Stimulated activated naive CD8-positive, alpha-beta T cell treated with anti-CD3 and anti-CD28 coated beads, Interleukin-15, Interleukin-2, amounts not matched to agents 100 ng/mL and 50 ng/mL, for 24 hours (primary cell): Measurements from ENCODE around the gene CASP5.
A peak's percentile ranks its signal among the peaks of the same experiment; 100 is the strongest.
"Not testable (repeated sequence)": the region's sequence is repeated elsewhere in the genome, so short reads cannot be mapped to it uniquely, and the experiment has no call there.

ENCODE experiments used
- H3K27ac Mint-ChIP-seq: one replicate; pipeline ENCODE4 v1.8.0; 2021; ENCODE audit warnings: mild to moderate bottlenecking, mixed read lengths
- H3K27me3 Mint-ChIP-seq: one replicate; pipeline ENCODE4 v1.8.0; 2021; ENCODE audit warnings: mixed read lengths
- H3K36me3 Mint-ChIP-seq: one replicate; pipeline ENCODE4 v1.8.0; 2021; ENCODE audit warnings: low read depth, mixed read lengths
- H3K4me1 Mint-ChIP-seq: one replicate; pipeline ENCODE4 v1.8.0; 2021; ENCODE audit warnings: low read depth, mixed read lengths
- H3K4me3 Mint-ChIP-seq: one replicate; pipeline ENCODE4 v1.8.0; 2021; ENCODE audit warnings: mild to moderate bottlenecking, mixed read lengths
- H3K9me3 Mint-ChIP-seq: one replicate; pipeline ENCODE4 v1.8.0; 2021; ENCODE audit warnings: mixed read lengths

The CASP5 gene

DNA sequence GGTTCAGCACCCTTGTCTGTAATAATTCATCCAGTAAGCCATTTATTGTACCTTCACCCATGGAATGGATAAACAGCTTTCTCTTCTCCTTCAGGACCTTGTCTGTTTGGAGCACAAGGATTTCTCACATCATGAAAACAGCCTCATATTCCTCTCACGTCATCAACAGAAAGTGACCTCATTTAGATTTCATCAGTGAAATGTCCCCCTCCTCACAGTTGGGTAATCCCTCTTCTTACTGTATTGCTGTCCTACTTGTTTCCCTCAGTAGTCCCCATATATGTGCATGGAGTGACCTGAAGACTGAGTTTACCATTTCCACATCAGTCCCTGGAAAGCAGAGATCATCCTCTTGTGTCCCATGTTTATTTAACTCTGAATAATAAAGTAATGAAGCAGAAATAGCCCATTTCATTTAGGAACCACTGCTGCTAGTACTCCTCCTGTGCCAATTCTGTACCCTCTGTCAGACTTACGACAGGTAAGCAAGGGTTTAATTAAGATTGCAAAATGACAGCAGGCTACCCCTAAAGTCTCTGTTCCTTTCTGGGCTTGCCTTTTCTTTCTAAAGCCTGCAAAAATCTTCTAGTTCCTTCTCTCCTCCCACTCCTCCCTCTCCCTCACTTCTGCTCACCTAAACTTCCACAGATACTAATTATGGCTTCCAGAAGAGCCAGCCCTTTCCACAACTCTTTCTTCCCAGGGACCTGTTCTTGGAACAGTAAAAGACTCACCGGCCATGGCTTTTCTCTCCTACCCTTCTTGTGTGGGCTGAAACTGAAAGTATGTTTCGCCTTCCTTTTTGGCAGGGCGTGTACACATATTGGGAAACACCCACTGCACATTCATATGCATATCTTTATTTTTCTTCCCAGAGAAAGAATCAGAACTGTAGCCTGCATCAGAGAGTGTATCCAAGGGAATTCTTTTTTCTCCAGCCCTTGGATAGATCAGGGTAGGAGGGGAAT lies 21.9 kb upstream of the CASP5 start, which contains the start of gene CARD16:
Gene CARD16 (minus strand): TSS at position 779 of the 968 bp plus-strand sequence. CDS start 38 bp downstream, at position 741.
- Mint-ChIP-seq H3K4me1 (peaks cover 60% of the 10 kb centered on the region), H3K4me3 (peak within 1 kb of the TSS; percentile 90), H3K36me3 (peaks cover 23% of the 10 kb centered on the region), H3K27ac (peak within 1 kb of the TSS; percentile 92)
- H3K9me3 Mint-ChIP-seq, H3K27me3 Mint-ChIP-seq: not testable (repeated sequence)

DNA sequence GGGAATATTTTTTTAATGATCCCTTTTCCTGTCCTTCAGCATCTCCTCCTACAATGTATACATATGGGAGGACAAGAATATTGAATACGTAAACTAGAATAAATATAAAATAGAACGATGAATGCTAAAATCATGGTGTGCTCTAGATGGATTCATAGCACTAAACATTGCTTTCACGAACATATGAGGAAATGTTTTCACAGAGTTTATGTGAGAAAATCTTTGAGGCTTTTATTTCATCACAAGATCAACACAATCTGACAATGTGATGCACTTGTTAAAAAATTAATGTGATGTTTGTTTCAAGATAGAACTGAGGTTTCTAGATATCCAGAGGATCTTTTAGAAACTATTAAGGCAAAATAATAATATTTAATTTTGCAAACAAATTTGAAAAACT lies 19.2 kb upstream of the CASP5 start:
- H3K36me3 Mint-ChIP-seq, result peaks cover 46% of the 10 kb centered on the region
- H3K4me3 Mint-ChIP-seq, result no peak overlapping the region
- no peak overlapping the region for H3K27ac Mint-ChIP-seq
- H3K27me3 Mint-ChIP-seq, result no peaks in the 10 kb centered on the region
- no peaks in the 10 kb centered on the region for H3K9me3 Mint-ChIP-seq
- peaks cover 67% of the 10 kb centered on the region for H3K4me1 Mint-ChIP-seq

DNA sequence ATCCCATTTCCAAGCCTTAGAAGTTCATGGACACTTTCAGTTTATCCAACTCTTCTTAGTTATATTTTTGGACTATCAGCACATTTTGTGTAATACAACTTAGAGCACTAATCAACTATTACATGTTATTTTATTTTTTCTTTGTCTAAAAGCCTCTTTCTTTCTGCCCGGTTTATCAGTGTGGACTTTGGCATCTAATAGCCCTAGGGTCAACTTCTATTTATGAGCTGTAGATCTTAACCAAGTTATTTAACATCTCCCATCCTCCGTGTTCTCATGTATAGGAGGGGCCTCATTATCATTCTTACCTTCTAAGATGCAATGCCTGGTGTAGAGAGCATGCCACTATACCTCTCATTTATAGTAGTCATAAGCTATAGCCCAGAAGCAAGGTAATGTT lies 17.7 kb upstream of the CASP5 start:
- Mint-ChIP-seq H3K36me3 (peaks cover 54% of the 10 kb centered on the region), H3K27me3 (no peaks in the 10 kb centered on the region), H3K27ac (no peak overlapping the region), H3K4me1 (peaks cover 56% of the 10 kb centered on the region), H3K9me3 (no peaks in the 10 kb centered on the region), H3K4me3 (no peak overlapping the region)

DNA sequence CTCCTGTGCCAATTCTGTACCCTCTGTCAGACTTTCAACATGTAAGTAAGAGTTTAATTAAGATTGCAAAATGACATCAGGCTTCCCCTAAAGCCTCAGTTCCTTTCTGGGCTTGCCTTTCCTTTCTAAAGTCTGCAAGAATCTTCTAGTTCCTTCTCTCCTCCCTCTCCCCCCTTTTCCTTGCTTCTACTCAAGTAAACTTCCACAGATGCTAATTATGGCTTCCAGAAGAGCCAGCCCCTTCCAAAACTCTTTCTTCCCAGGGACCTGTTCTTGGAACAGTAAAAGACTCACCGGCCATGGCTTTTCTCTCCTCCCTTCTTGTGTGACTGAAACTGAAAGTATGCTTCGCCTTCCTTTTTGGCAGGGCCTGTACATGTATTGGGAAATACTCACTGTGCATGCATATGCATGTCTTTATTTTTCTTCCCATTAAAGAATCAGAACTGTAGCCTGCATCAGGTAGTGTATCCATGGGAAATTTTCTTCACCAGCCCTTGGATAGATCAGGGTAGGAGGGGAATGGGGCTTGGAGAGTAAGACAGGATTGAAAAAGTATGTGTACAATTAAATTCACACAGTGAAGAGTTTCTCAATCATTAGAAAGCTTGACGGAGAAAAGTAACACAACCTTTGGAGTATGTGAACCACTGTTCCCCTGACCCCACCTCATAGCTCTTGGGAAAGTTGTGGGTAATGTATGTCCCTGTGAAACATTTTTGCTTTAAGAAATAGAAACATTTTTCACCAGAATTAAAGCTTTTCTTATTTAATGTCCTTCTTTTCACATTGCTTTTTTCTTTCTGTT lies 12.0 kb upstream of the CASP5 start, which contains the start of gene CASP1:
Gene CASP1 (minus strand): TSS at position 332 of the 808 bp plus-strand sequence. CDS start 31 bp downstream, at position 301.
- H3K27me3 Mint-ChIP-seq, result no peaks in the 10 kb centered on the region
- H3K27ac Mint-ChIP-seq, result peak within 1 kb of the TSS; percentile 97
- peak within 1 kb of the TSS; percentile 94 for H3K4me3 Mint-ChIP-seq
- H3K36me3 Mint-ChIP-seq, result peaks cover 46% of the 10 kb centered on the region
- H3K4me1 Mint-ChIP-seq, result peaks cover 45% of the 10 kb centered on the region
- no peaks in the 10 kb centered on the region for H3K9me3 Mint-ChIP-seq

DNA sequence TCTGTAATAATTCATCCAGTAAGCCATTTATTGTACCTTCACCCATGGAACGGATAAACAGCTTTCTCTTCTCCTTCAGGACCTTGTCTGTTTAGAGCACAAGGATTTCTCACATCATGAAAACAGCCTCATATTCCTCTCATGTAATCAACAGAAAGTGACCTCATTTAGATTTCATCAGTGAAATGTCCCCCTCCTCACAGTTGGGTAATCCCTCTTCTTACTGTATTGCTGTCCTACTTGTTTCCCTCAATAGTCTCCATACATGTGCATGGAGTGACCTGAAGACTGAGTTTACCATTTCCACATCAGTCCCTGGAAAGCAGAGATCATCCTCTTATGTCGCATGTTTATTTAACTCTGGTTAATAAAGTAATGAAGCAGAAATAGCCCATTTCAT lies 11.4 kb upstream of the CASP5 start:
- H3K27ac Mint-ChIP-seq, result peak overlapping the region; percentile 97
- H3K36me3 Mint-ChIP-seq, result peaks cover 46% of the 10 kb centered on the region
- peaks cover 45% of the 10 kb centered on the region for H3K4me1 Mint-ChIP-seq
- not testable (repeated sequence) for H3K9me3 Mint-ChIP-seq, H3K27me3 Mint-ChIP-seq
- H3K4me3 Mint-ChIP-seq, result peak overlapping the region; percentile 94

DNA sequence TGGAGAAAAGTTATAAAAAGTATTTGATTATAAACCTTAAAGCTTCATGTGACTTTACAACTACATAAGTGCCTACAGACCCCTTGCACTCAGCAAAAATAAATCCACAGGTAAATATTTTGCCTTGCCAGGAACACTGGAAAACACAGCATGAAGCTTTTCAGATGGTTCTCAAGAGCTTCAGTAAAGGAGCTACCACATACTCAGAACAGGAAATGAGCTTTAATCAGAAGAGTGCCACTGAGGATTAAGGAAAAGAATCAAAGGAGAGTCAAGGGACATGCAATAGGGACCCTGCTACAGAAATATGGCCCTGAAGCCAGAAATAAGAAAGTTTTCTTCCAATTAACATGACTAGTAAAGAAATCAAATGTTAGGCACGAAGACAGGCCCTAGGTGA lies 10.8 kb upstream of the CASP5 start:
- peaks cover 47% of the 10 kb centered on the region for H3K4me1 Mint-ChIP-seq

DNA sequence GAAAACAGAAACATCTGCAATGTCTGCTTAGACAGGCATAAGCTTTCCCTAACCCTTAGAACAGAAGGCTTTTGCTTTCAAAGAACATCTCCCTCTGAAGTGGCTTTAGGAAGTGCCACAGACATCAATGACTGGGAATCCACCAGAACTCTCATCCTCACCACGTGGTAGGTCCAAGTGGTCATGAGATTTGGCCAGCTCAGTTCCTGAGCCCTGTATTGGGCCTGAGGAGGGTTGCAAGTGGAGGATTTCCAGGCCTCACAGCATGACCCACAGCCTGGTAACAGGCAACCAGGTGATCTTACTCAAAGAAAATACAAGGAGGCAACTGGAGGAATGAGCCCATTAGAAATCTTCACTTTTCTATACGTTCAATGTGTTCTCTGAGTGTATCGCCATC lies 10.4 kb upstream of the CASP5 start:
- Mint-ChIP-seq H3K4me1 (peaks cover 49% of the 10 kb centered on the region), H3K9me3 (no peaks in the 10 kb centered on the region), H3K27ac (peak overlapping the region; percentile 82), H3K27me3 (no peaks in the 10 kb centered on the region), H3K4me3 (peak overlapping the region; percentile 94), H3K36me3 (peaks cover 46% of the 10 kb centered on the region)

More for the DNA sequence above, 10.8 kb upstream of the CASP5 start:
- Mint-ChIP-seq H3K9me3 (no peaks in the 10 kb centered on the region), H3K27ac (peak overlapping the region; percentile 82), H3K4me3 (peak overlapping the region; percentile 94), H3K27me3 (no peaks in the 10 kb centered on the region), H3K36me3 (peaks cover 46% of the 10 kb centered on the region)

DNA sequence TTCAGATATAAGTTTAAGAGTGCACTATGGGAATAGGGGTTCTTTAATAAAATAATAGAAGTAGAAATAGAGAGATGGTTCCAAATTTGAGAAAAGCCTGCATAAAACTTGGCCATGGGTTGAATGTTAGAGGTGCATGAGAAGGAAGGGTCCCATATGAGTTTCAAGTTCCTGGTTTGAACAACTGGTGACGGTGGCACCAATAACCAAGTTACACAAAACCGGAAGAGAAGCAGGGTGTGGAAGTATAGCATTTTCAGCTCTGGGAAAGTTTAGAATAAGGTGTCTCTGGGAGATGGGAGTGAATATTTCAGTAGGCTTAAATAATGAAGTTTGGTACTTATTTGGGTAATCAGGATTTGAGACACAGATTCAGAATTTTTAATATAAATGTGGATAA lies 9.5 kb upstream of the CASP5 start:
- Mint-ChIP-seq H3K36me3 (peaks cover 45% of the 10 kb centered on the region), H3K9me3 (no peaks in the 10 kb centered on the region), H3K27ac (peak overlapping the region; percentile 62), H3K4me3 (peak overlapping the region; percentile 94), H3K27me3 (no peaks in the 10 kb centered on the region), H3K4me1 (peaks cover 47% of the 10 kb centered on the region)

DNA sequence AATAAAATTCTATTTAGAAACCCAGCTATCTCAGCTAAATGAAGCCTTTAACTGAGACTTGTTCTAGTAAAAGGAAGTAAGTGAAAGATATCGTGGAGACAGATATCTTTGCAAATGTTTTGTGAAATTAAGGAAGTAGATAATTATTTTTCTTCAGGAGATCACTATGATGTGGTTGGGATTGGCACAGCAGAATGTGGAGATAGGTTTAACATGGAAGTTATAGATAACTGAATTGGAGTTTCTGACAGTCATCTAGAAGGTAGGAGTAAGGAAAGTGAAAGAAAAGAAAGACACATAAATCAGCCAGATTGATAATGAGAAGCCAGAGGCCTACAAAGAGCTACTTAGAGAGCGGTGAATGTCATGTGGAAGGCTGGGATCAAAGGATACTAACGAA lies 4.7 kb upstream of the CASP5 start:
- H3K36me3 Mint-ChIP-seq, result peaks cover 53% of the 10 kb centered on the region
- H3K27me3 Mint-ChIP-seq, result no peaks in the 10 kb centered on the region
- peak overlapping the region; percentile 19 for H3K4me3 Mint-ChIP-seq
- H3K4me1 Mint-ChIP-seq, result peaks cover 28% of the 10 kb centered on the region
- H3K9me3 Mint-ChIP-seq, result no peaks in the 10 kb centered on the region
- H3K27ac Mint-ChIP-seq, result peak overlapping the region; percentile 65

DNA sequence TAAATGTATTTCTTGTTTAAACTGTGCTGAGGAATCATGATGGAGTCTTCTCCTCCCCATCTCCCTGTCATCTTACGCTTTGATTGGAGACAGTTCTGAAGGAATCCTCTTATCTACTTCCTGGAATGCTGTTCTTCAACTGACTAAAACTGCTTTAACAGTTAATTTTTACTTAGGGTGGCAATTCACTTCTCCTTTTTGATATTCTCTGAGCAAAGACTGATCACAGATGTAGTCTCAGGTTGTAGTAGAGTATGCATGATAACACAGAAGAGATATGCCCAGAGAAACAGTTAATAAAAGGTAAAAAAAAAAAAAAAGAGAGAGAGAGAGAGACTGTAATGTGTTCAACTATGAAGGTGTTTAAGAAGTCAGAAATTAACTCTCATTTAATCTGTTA lies 1.4 kb upstream of the CASP5 start:
- Mint-ChIP-seq H3K9me3 (no peaks in the 10 kb centered on the region), H3K4me3 (no peak overlapping the region), H3K27me3 (no peaks in the 10 kb centered on the region), H3K27ac (no peak overlapping the region), H3K4me1 (peaks cover 27% of the 10 kb centered on the region), H3K36me3 (peaks cover 34% of the 10 kb centered on the region)

DNA sequence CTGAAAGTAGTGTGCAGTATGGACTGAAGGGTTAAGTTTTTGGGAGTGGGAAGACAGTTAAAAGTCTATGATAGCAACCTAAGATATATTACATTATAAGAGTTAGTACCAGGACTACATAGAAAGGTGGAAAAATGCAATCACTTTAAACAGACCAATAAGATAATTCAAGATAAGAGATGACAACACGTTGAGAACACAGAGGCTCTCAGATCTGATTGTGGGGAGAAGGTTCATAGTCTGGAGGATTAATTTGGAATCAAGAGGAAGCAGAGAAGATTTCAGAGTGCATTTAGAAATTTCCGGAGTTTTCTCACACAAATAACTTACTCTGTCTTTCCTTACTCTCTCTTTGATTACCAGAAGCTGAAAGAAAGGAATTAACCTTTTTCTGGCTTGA lies 441 bp downstream of the CASP5 start:
- no peak overlapping the region for H3K4me3 Mint-ChIP-seq
- no peaks in the 10 kb centered on the region for H3K9me3 Mint-ChIP-seq
- peaks cover 17% of the 10 kb centered on the region for H3K36me3 Mint-ChIP-seq
- no peaks in the 10 kb centered on the region for H3K27me3 Mint-ChIP-seq
- peaks cover 16% of the 10 kb centered on the region for H3K4me1 Mint-ChIP-seq
- no peak overlapping the region for H3K27ac Mint-ChIP-seq

DNA sequence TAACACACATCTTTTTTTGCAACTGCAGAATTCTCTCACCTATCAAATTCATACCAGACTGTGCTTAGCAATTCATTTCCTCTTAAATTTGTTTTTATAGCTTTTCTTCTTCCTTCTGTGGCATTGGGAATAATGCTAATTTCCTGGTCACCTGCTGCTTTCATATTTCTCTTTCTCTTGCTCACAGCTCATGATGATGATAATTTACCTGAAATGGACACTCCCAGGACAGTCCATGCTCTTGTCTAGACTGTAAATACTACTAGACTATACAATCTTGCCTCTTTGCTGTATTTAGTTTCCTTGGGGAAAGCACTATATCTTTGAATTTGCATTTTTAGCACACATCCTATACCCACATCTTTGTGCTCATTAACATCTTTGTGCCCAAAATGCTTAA lies 15.5 kb downstream of the CASP5 start:
- Mint-ChIP-seq H3K4me1 (no peaks in the 10 kb centered on the region), H3K4me3 (no peak overlapping the region), H3K36me3 (no peaks in the 10 kb centered on the region), H3K27me3 (no peaks in the 10 kb centered on the region), H3K27ac (no peak overlapping the region), H3K9me3 (no peaks in the 10 kb centered on the region)

DNA sequence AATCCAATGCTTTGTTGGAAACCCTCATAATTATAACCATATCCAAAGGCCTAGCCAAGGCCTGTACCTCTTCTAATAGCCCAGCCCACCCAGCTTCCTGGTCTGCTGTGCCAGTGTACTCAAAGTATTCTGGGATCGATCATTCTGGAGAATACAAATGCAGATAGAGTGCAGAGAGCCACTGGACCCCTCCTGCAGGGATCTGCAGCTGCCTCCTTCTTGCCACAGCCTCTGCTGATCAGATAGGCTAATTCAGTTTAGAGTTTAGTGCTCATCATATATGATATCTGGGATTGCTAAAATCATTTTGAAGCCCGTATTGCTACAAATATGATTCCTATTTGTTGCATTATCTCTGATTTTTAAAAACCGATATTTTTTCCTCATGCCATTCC lies 17.5 kb downstream of the CASP5 start:
- Mint-ChIP-seq H3K4me1 (peaks cover 5% of the 10 kb centered on the region), H3K27me3 (no peaks in the 10 kb centered on the region), H3K9me3 (no peaks in the 10 kb centered on the region), H3K27ac (no peak overlapping the region), H3K36me3 (no peaks in the 10 kb centered on the region), H3K4me3 (no peak overlapping the region)

DNA sequence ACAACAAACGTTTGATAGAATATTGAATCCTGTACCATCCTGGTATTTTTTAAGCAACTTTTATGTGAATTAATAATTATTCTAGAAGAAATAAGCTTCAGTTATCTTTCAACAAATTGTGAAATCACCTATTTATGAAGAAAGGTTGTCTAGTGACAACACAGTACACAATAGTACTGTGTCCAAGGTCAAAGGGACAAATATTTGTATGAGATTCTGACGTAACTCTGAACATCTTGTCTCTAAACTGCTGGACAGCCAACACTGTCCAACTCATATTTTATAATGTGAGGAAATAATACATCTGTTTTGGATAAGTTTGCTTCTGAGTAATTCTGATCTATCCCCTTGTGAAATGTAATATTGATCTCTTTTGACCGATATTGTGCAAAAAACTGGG lies 18.9 kb downstream of the CASP5 start:
- Mint-ChIP-seq H3K4me1 (peaks cover 5% of the 10 kb centered on the region), H3K27ac (no peak overlapping the region), H3K4me3 (no peak overlapping the region), H3K27me3 (no peaks in the 10 kb centered on the region), H3K36me3 (no peaks in the 10 kb centered on the region), H3K9me3 (no peaks in the 10 kb centered on the region)

DNA sequence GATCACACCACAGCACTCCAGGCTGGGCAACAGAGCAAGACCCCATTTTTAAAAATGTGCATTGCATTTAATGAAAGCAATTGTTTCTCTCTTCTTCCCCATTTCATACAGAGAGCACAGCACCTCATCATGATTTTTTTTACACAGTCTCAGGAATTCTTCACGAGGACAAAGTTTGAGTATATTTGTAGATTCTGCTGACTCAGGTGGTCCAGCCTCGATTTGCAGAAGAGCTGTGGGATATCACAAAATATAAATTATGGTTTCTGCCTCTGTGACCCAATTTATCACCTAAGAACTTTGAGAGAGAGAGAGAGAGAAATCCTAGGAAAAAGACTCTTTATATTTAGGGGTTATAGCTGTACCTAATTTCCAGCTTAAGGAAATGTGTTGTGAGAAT lies 19.8 kb downstream of the CASP5 start:
- peaks cover 5% of the 10 kb centered on the region for H3K4me1 Mint-ChIP-seq
- H3K9me3 Mint-ChIP-seq, result no peaks in the 10 kb centered on the region
- no peak overlapping the region for H3K27ac Mint-ChIP-seq

More for the DNA sequence above, 19.8 kb downstream of the CASP5 start:
- Mint-ChIP-seq H3K36me3 (no peaks in the 10 kb centered on the region), H3K27me3 (no peaks in the 10 kb centered on the region), H3K4me3 (no peak overlapping the region)
